GM13977 (cell line): ENCODE data around the gene EHD4.

Experiments
- DNase-seq: peaks from one replicate; pipeline ENCODE4 v3.0.0; 2012; ENCODE audit warnings: low spot score
- CTCF ChIP-seq: IDR thresholded peaks from 2 replicates; pipeline ENCODE4 v1.5.1; 2012; ENCODE audit warnings: mild to moderate bottlenecking, control low read depth; ENCODE audit not compliant: insufficient read depth; ENCODE audit errors: extremely low read depth, missing control alignments
- in situ Hi-C: fragments of 300-500 bp; cut with MboI; formaldehyde crosslinking; loops from one replicate; pipeline ENCODE4 v1.12.0; 2022; ENCODE audit warnings: low sequenced_read_pairs, low pct_unique_long_range_greater_than_20kb, mixed read lengths, inconsistent platforms; ENCODE audit not compliant: unreplicated experiment

Gene EHD4

GRCh38 chr15:41849861-41850260 lies 122.5 kb downstream of the EHD4 start:
- no peak for TF ChIP-seq CTCF
- no peak for DNase-seq
- in situ Hi-C loops = no loop called here

GRCh38 chr15:41849204-41849603 lies 123.2 kb downstream of the EHD4 start:
- in situ Hi-C loops = no loop called here
- no peak for DNase-seq
- no peak for TF ChIP-seq CTCF

GRCh38 chr15:41848631-41849030 lies 123.7 kb downstream of the EHD4 start:
- no peak for DNase-seq
- TF ChIP-seq CTCF = no peak
- in situ Hi-C loops = no loop called here

GRCh38 chr15:41847981-41848380 lies 124.4 kb downstream of the EHD4 start:
- no peak for DNase-seq
- no peak for TF ChIP-seq CTCF
- in situ Hi-C loops = no loop called here

- TF ChIP-seq CTCF = no peak
- in situ Hi-C loops = no loop called here
- DNase-seq = no peak
These were observed 125.2 kb downstream of the EHD4 start for GRCh38 chr15:41847206-41847605.
